GM21447 (cell line): ENCODE results near the gene PANK2.
"Not testable (repeated sequence)": the region's sequence is repeated elsewhere in the genome, so short reads cannot be mapped to it uniquely, and the experiment has no call there.

ENCODE experiments used
- ATAC-seq: cut with Tn5 transposase; IDR thresholded peaks from one replicate; pipeline ENCODE4 v1.9.1; 2021; ENCODE audit not compliant: unreplicated experiment

PANK2 gene

DNA sequence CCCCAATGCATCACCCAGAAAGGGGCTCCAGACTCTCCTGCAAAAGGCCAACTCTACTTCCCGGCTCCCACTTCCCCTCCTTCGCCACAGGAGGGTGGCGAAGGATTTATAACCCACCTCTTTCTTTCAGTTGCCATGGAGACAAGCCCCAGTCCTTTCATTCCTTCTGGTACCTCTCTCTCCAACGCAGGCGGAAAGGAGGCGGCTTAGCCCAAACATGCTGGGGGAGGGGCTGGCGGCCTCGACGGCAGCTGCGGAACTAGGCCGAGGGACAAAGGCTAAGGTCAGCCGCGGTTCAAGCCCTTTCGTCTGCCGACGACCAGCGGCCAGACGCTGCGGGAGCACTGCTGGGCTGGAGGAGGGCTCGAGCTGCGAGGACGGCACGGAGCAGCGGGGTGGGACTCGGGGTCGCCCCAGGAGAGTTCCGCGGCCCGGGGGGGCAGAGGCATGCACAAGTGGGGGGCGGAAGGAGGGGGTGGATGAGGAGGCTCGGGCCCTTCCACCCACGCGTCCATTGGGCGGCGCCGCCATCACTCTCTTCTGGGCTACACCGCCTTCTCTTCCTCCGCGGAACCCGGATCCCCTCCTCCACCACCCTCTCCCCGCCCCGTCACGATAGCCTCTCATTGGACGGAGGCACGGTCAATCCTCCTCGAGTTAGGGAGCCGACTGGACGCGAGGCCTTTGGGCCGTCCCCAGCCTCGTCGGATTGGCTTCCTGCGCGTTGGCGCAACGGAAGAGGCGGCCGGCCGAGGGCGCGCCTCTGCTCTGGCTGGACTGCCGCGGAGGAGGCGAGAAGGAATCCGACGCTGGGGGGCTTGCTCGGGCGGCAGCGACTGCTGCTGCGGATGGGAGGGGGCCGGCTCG is at the start of gene PANK2:
PANK2 (plus strand) TSS at position 766 of the 867 bp plus-strand sequence.
- peak; percentile 90 for ATAC-seq

GRCh38 chr20:3840201-3840600 is 49.0 kb upstream of the PANK2 start:
- ATAC-seq = not testable (repeated sequence)

- ATAC-seq = no peak
These were observed 46.7 kb upstream of the PANK2 start for GRCh38 chr20:3842348-3842930.

- no peak for ATAC-seq
These were observed 45.7 kb upstream of the PANK2 start for GRCh38 chr20:3843490-3843889.

DNA sequence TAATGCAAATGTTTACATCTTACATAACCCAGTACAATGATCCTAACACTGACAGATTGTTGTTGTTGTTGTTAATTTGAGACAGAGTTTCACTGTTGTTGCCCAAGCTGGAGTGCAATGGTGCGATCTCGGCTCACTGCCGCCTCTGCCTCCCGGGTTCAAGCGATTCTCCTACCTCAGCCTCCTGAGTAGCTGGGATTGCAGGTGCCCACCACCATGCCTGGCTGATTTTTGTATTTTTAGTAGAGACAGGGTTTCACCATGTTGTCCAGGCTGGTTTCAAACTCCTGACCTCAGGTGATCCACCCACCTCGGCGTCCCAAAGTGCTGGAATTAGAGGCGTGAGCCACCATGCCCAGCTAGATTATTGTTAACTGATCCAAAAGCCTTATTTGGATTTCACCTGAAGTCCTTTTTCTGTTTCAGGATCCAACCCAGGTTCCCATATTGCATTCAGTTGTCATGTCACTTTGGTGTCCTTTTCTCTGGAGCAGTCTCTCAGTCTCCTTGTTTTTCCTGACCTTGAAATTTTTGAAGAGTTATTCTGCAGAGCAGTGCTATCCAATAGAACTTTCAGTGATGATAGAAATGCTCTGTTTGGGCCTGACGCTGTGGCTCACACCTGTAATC is 45.1 kb upstream of the PANK2 start:
- not testable (repeated sequence) for ATAC-seq

- no peak for ATAC-seq
These were observed 42.8 kb upstream of the PANK2 start for GRCh38 chr20:3846378-3846739.

DNA sequence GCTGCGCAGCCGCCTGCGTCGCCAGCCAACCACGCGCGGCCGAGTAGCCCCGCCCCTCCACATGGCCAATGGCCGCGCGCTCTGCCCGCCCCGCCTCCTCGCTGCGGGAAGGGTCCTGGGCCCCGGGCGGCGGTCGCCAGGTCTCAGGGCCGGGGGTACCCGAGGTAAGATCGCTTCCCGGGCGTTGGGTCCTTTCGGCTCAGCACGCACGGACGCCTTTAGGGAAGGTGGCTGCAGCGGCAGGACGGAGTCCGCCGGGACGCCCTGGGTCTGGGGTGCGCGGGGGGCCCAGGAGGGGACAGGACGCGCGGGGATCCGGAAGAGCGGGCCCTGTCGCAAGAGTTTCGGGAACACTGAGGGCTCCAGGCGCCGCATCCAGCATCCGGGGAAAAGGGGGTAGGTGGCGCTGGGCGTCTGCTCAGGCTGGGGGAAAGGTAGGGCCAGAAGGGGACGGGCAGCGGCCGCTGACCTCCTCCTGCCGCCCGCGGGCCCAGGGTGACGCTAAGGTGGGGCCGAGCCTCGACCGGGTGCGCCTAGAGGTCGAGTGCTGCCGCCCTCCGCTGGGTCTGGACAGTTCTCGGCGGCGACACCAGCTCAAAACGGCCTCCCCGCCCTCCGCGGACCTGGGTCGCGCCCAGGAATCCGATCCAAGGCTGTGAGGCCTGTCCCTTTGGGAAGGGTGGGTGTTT is 42.3 kb upstream of the PANK2 start, which contains the start of gene MAVS:
MAVS (plus strand) TSS at position 95 of the 689 bp plus-strand sequence. CDS start 7,791 bp downstream, outside the sequence.
- peak; percentile 87 for ATAC-seq

- ATAC-seq = no peak
These were observed 41.7 kb upstream of the PANK2 start for GRCh38 chr20:3847429-3847940.

DNA sequence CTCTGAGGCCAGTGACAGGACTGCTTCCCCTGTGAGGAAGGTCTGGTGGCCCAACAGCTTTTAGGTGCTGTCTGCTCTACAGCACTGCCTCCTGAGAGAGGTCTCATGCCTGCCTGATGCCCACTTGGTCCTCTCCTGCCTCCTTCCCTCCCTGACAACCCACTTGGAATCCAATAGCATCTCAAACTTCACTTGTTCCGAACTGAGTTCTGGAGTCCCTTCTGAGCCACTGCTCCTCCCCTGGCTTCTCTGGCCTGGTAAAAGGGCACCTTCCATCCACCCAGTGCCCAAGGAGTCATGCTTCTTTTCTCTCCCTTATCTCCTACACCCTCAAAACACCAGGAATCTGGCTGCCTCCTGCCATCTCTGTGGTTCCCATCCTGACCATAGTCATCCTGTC is 40.6 kb upstream of the PANK2 start:
- no peak for ATAC-seq

DNA sequence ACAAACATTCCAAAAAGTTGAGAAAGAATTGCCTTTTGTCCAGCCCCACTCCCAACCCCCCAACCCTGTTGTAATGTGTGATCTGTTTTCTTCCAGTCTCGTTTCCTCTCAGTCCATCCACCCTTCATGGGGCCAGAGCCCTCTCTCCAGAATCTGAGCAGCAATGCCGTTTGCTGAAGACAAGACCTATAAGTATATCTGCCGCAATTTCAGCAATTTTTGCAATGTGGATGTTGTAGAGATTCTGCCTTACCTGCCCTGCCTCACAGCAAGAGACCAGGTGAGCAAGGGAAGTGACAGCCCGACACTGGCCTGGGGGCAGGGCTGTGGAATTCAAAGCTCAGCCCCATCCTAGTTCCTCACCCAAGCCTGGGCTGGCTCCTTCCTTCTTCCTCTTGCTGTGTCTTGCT is 34.7 kb upstream of the PANK2 start:
- ATAC-seq = no peak

GRCh38 chr20:3857405-3857804 is 31.8 kb upstream of the PANK2 start:
- no peak for ATAC-seq

GRCh38 chr20:3858689-3859088 is 30.5 kb upstream of the PANK2 start:
- ATAC-seq = no peak

GRCh38 chr20:3861191-3861590 is 28.0 kb upstream of the PANK2 start:
- no peak for ATAC-seq

DNA sequence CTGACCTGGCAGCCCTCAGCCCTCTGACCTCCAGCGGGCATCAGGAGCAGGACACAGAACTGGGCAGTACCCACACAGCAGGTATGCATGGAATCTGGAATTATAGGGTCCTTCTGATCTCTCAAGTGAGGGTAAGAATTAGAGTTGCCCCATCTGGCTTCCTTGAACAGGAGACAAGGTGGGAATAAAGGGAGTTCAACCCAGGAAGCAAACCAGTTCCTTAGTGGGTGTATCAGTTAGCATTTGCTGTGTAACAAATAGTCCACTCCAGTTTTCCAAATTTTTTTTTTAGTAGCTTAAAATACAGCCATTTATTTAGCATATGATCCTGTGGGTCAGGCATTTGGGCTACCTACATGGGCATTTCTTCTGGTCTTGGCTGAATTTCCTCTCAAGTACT is 26.9 kb upstream of the PANK2 start:
- no peak for ATAC-seq

- ATAC-seq = no peak
These were observed 25.9 kb upstream of the PANK2 start for GRCh38 chr20:3863317-3863716.

GRCh38 chr20:3864518-3864917 is 24.7 kb upstream of the PANK2 start:
- ATAC-seq = no peak

DNA sequence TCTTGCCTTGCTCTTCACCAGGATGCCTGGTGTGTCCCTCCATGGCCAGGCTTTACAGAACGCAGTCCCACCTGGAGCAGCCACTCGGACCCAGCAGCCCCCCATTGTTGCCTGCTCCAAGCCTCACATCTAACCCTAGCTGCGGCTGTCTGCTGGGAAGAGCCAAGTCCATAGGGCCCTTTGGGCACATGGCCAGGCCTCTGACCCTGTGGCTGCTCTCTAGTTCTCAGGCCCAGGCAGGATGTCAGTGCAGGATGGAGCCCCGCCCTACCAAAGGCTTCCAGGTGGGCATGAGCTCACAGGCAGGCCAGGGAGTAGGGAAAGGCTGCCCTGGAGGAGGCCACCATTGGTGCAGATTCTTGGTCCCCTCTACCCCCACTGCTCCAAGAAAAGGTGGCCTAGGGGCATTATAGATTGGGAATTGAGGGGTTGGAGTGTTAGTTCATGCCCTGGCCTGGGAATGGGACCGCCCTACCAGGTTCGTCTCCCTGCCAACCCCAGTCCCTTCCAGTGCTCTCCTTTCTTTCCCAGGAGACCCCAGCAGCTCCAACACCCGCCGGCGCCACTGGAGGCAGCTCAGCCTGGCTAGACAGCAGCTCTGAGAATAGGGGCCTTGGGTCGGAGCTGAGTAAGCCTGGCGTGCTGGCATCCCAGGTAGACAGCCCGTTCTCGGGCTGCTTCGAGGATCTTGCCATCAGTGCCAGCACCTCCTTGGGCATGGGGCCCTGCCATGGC is 23.9 kb upstream of the PANK2 start:
- no peak for ATAC-seq

GRCh38 chr20:3865887-3866407 is 23.2 kb upstream of the PANK2 start:
- ATAC-seq = no peak

- no peak for ATAC-seq
These were observed 22.7 kb upstream of the PANK2 start for GRCh38 chr20:3866464-3866863.

- no peak for ATAC-seq
These were observed 21.4 kb upstream of the PANK2 start for GRCh38 chr20:3867802-3868201.
